Smooth muscle cell (in vitro differentiated cells): ENCODE measurements around the gene REC8. TPM values are rescaled to one million over a fixed set of nuclear protein-coding genes. Genes with fewer than 3 reads are reported as not detected.
A peak's percentile ranks its signal among the peaks of the same experiment; 100 is the strongest.

ENCODE experiments used
- DNase-seq: peaks from one replicate; lab custom pipeline; 2025; ENCODE audit not compliant: unreplicated experiment; lab: John Stamatoyannopoulos, UW
- H2AFZ ChIP-seq: fragments of 200-600 bp; sonication (generic); 2 replicates; pipeline ENCODE4 v1.6.0; 2016; ENCODE audit warnings: antibody characterized with exemption, low read depth, mild to moderate bottlenecking
- H3F3A ChIP-seq: fragments of 200-600 bp; sonication (generic); 2 replicates; pipeline ENCODE4 v1.6.0; 2017; ENCODE audit warnings: antibody characterized with exemption, low read depth
- H3K27ac ChIP-seq: fragments of 200-600 bp; sonication (generic); 2 replicates; pipeline ENCODE4 v1.5.1; 2016; ENCODE audit warnings: low read depth, mild to moderate bottlenecking
- H3K27me3 ChIP-seq: fragments of 200-600 bp; sonication (generic); 2 replicates; pipeline ENCODE4 v1.6.1; 2016; ENCODE audit warnings: low read depth, mild to moderate bottlenecking
- H3K36me3 ChIP-seq: fragments of 200-600 bp; sonication (generic); 2 replicates; pipeline ENCODE4 v1.5.1; 2016; ENCODE audit warnings: low read depth
- H3K4me1 ChIP-seq: fragments of 200-600 bp; sonication (generic); 2 replicates; pipeline ENCODE4 v1.5.1; 2016; ENCODE audit warnings: low read depth
- H3K4me2 ChIP-seq: fragments of 200-600 bp; sonication (generic); 2 replicates; pipeline ENCODE4 v1.6.0; 2016; ENCODE audit warnings: mild to moderate bottlenecking
- H3K4me3 ChIP-seq: fragments of 200-600 bp; sonication (generic); 2 replicates; pipeline ENCODE4 v1.5.1; 2016; ENCODE audit warnings: mild to moderate bottlenecking
- H3K79me2 ChIP-seq: fragments of 200-600 bp; sonication (generic); 2 replicates; pipeline ENCODE4 v1.6.0; 2016; ENCODE audit warnings: low read depth, mild to moderate bottlenecking
- H3K9ac ChIP-seq: fragments of 200-600 bp; sonication (generic); 2 replicates; pipeline ENCODE4 v1.6.0; 2016; ENCODE audit warnings: low read depth
- H3K9me3 ChIP-seq: fragments of 200-600 bp; sonication (generic); replicated peaks from 2 replicates; pipeline ENCODE4 v1.5.1; 2016; ENCODE audit warnings: low read depth
- H4K20me1 ChIP-seq: fragments of 200-600 bp; sonication (generic); 2 replicates; pipeline ENCODE4 v1.6.0; 2016; ENCODE audit warnings: low read depth
- CTCF ChIP-seq: fragments of 200-600 bp; sonication (generic); IDR thresholded peaks from 2 replicates; pipeline ENCODE4 v1.5.1; 2017; ENCODE audit warnings: borderline replicate concordance, mild to moderate bottlenecking, antibody characterized with exemption; ENCODE audit not compliant: insufficient read depth, poor library complexity, severe bottlenecking
- WGBS: methylation state at CpG from one replicate; pipeline ENCODE4 v1.1.7; 2016; ENCODE audit warnings: low lambda C conversion rate; 5-methylcytosine and 5-hydroxymethylcytosine counted together
- microRNA-seq: library from miRNA; unstranded; fragments of <30 nt; microRNA quantifications from one replicate; pipeline ENCODE4, GENCODE V29; 2016; ENCODE audit warnings: borderline number of aligned reads
- polyA plus RNA-seq: library from polyadenylated mRNA; unstranded; fragments of >200 nt; fragmentation: Nextera tagmentation; extraction: Ambion mirVana; gene quantifications from 2 replicates; pipeline ENCODE4 v1.2.1, GENCODE V29; 2016
- small RNA-seq: library from RNA; depleted of rRNA; stranded (forward); fragments of <200 nt; gene quantifications from one replicate; pipeline ENCODE3, GENCODE V24; 2014
- total RNA-seq: library from RNA; depleted of rRNA; stranded (reverse); fragments of >200 nt; gene quantifications from 2 replicates; pipeline ENCODE4 v1.2.3, GENCODE V29; 2014

The REC8 gene
- total and polyA plus RNA-seq, 2 experiments from 2014 or later: 9.3 to 16.8 TPM

GRCh38 chr14:24226473-24226872 is 54.6 kb downstream of the REC8 start:
- no peak for TF ChIP-seq CTCF
- Histone ChIP-seq H3K27me3 (no peaks in the 10 kb centered on the region), H3K9ac (no peak overlapping the region), H3K4me1 (peaks cover 7% of the 10 kb centered on the region), H3K9me3 (no peaks in the 10 kb centered on the region), H4K20me1 (peaks cover 56% of the 10 kb centered on the region), H3K4me3 (no peak overlapping the region), H3F3A (no peaks in the 10 kb centered on the region), H3K4me2 (no peak overlapping the region), H3K36me3 (no peaks in the 10 kb centered on the region), H3K79me2 (peaks cover 97% of the 10 kb centered on the region), H3K27ac (no peak overlapping the region), H2AFZ (no peak overlapping the region)
- no peak for DNase-seq
- WGBS: 95% methylated on average over 1 of the region's 1 CpG

- Histone ChIP-seq H3K4me1 (peaks cover 15% of the 10 kb centered on the region), H3K27me3 (no peaks in the 10 kb centered on the region), H3K79me2 (peaks cover 86% of the 10 kb centered on the region), H4K20me1 (peaks cover 35% of the 10 kb centered on the region), H3K9me3 (no peaks in the 10 kb centered on the region), H3K36me3 (no peaks in the 10 kb centered on the region), H3K9ac (no peak overlapping the region), H3K4me3 (no peak overlapping the region), H3K4me2 (no peak overlapping the region), H3F3A (no peaks in the 10 kb centered on the region), H3K27ac (no peak overlapping the region), H2AFZ (no peak overlapping the region)
- DNase-seq: no peak
- TF ChIP-seq CTCF: no peak
- WGBS: 100% methylated on average over 1 of the region's 1 CpG
These were observed 57.0 kb downstream of the REC8 start for GRCh38 chr14:24228902-24229301.

Small RNAs within 50 kb of the gene (microRNA-seq; reads per million reads assigned to microRNA genes)
- not detected for gene MIR7703

Small RNAs within 50 kb of the gene (small RNA-seq; reads per million reads assigned to genes)
- gene AL136295.4 (0.11 reads per million), gene CHMP4A (0.87 reads per million, percentile 27 among the genes with 10 or more reads in this experiment), gene IPO4 (0.42 reads per million, percentile 13 among the genes with 10 or more reads in this experiment), gene IRF9 (0.82 reads per million, percentile 26 among the genes with 10 or more reads in this experiment), gene MDP1 (not detected), gene RNA5SP383 (0.21 reads per million)

Other genes with a start within 250 kb of the REC8 start
Only the 30 nearest of the 32 such genes appear.
- 8.2 and 10.6 TPM in 2 replicates for gene DHRS4L2, start 183.2 kb upstream of the REC8 start, total RNA-seq
- 21.5 and 26.0 TPM in 2 replicates for gene DHRS4L2, start 183.2 kb upstream of the REC8 start, polyA plus RNA-seq
- gene CARMIL3, start 120.1 kb upstream of the REC8 start, total RNA-seq: 0.04 TPM in 1 of 2 replicates, not detected in the other
- gene CARMIL3, start 120.1 kb upstream of the REC8 start, polyA plus RNA-seq: 0.11 TPM in 1 of 2 replicates, not detected in the other
- gene CPNE6, start 100.5 kb upstream of the REC8 start, total RNA-seq: not detected in 2 replicates
- not detected in 2 replicates for gene CPNE6, start 100.5 kb upstream of the REC8 start, polyA plus RNA-seq
- 21.5 and 25.6 TPM in 2 replicates for gene PCK2, start 77.8 kb upstream of the REC8 start, total RNA-seq
- gene PCK2, start 77.8 kb upstream of the REC8 start, polyA plus RNA-seq: 40.4 and 46.1 TPM in 2 replicates
- 43.6 and 46.1 TPM in 2 replicates for gene DCAF11, start 57.3 kb upstream of the REC8 start, total RNA-seq
- gene DCAF11, start 57.3 kb upstream of the REC8 start, polyA plus RNA-seq: 31.8 and 39.3 TPM in 2 replicates
- 0.18 and 1.9 TPM in 2 replicates for gene NRL, start 57.1 kb upstream of the REC8 start, total RNA-seq
- 1.3 and 2.6 TPM in 2 replicates for gene NRL, start 57.1 kb upstream of the REC8 start, polyA plus RNA-seq
- gene FITM1, start 41.4 kb upstream of the REC8 start, total RNA-seq: 2.7 TPM in 1 of 2 replicates, not detected in the other
- gene FITM1, start 41.4 kb upstream of the REC8 start, polyA plus RNA-seq: 0.31 and 1.1 TPM in 2 replicates
- gene PSME1, start 35.9 kb upstream of the REC8 start, total RNA-seq: 41.4 and 49.4 TPM in 2 replicates
- gene PSME1, start 35.9 kb upstream of the REC8 start, polyA plus RNA-seq: 94.1 and 114 TPM in 2 replicates
- gene EMC9, start 30.5 kb upstream of the REC8 start, total RNA-seq: 6.3 and 13.0 TPM in 2 replicates
- 11.9 and 16.9 TPM in 2 replicates for gene EMC9, start 30.5 kb upstream of the REC8 start, polyA plus RNA-seq
- 40.7 and 53.2 TPM in 2 replicates for gene PSME2, start 25.5 kb upstream of the REC8 start, total RNA-seq
- gene PSME2, start 25.5 kb upstream of the REC8 start, polyA plus RNA-seq: 164 and 166 TPM in 2 replicates
- 39.3 and 74.8 TPM in 2 replicates for gene RNF31, start 24.6 kb upstream of the REC8 start, total RNA-seq
- gene RNF31, start 24.6 kb upstream of the REC8 start, polyA plus RNA-seq: 23.3 and 25.4 TPM in 2 replicates
- 38.2 and 42.7 TPM in 2 replicates for gene IRF9, start 10.8 kb upstream of the REC8 start, total RNA-seq
- 42.0 and 58.3 TPM in 2 replicates for gene IRF9, start 10.8 kb upstream of the REC8 start, polyA plus RNA-seq
- 14.7 and 82.6 TPM in 2 replicates for gene IPO4, start 16.7 kb downstream of the REC8 start, total RNA-seq
- 20.5 and 26.6 TPM in 2 replicates for gene IPO4, start 16.7 kb downstream of the REC8 start, polyA plus RNA-seq
- 66.6 and 72.1 TPM in 2 replicates for gene TM9SF1, start 23.4 kb downstream of the REC8 start, total RNA-seq
- 86.5 and 95.8 TPM in 2 replicates for gene TM9SF1, start 23.4 kb downstream of the REC8 start, polyA plus RNA-seq
- 0.85 TPM in 1 of 2 replicates, not detected in the other for gene TSSK4, start 33.6 kb downstream of the REC8 start, total RNA-seq
- 0.89 and 1.3 TPM in 2 replicates for gene TSSK4, start 33.6 kb downstream of the REC8 start, polyA plus RNA-seq
- gene CHMP4A, start 41.4 kb downstream of the REC8 start, total RNA-seq: 29.7 and 32.5 TPM in 2 replicates
- gene CHMP4A, start 41.4 kb downstream of the REC8 start, polyA plus RNA-seq: 46.8 and 63.9 TPM in 2 replicates
- gene MDP1, start 44.0 kb downstream of the REC8 start, total RNA-seq: 31.0 and 33.0 TPM in 2 replicates
- 36.8 and 42.3 TPM in 2 replicates for gene MDP1, start 44.0 kb downstream of the REC8 start, polyA plus RNA-seq
- gene NEDD8, start 60.3 kb downstream of the REC8 start, total RNA-seq: 209 and 211 TPM in 2 replicates
- gene NEDD8, start 60.3 kb downstream of the REC8 start, polyA plus RNA-seq: 375 and 432 TPM in 2 replicates
- gene GMPR2, start 60.8 kb downstream of the REC8 start, total RNA-seq: 38.8 and 65.0 TPM in 2 replicates
- gene GMPR2, start 60.8 kb downstream of the REC8 start, polyA plus RNA-seq: 43.4 and 55.9 TPM in 2 replicates
- gene TINF2, start 70.5 kb downstream of the REC8 start, total RNA-seq: 27.9 and 38.8 TPM in 2 replicates
- 43.6 and 52.5 TPM in 2 replicates for gene TINF2, start 70.5 kb downstream of the REC8 start, polyA plus RNA-seq
- gene TGM1, start 91.1 kb downstream of the REC8 start, total RNA-seq: 4.1 and 13.6 TPM in 2 replicates
- gene TGM1, start 91.1 kb downstream of the REC8 start, polyA plus RNA-seq: 1.6 and 7.7 TPM in 2 replicates
- 15.4 and 18.5 TPM in 2 replicates for gene RABGGTA, start 99.5 kb downstream of the REC8 start, total RNA-seq
- 33.4 and 38.2 TPM in 2 replicates for gene RABGGTA, start 99.5 kb downstream of the REC8 start, polyA plus RNA-seq
- gene DHRS1, start 127.7 kb downstream of the REC8 start, total RNA-seq: 22.5 and 23.3 TPM in 2 replicates
- gene DHRS1, start 127.7 kb downstream of the REC8 start, polyA plus RNA-seq: 25.2 and 27.4 TPM in 2 replicates
- gene NOP9, start 127.8 kb downstream of the REC8 start, total RNA-seq: 9.3 and 11.2 TPM in 2 replicates
- 2.7 and 3.3 TPM in 2 replicates for gene NOP9, start 127.8 kb downstream of the REC8 start, polyA plus RNA-seq
- not detected in 2 replicates for gene CIDEB, start 135.9 kb downstream of the REC8 start, total RNA-seq
- 0.58 TPM in 1 of 2 replicates, not detected in the other for gene CIDEB, start 135.9 kb downstream of the REC8 start, polyA plus RNA-seq
- gene LTB4R2, start 138.1 kb downstream of the REC8 start, total RNA-seq: 2.8 and 6.9 TPM in 2 replicates
- gene LTB4R2, start 138.1 kb downstream of the REC8 start, polyA plus RNA-seq: 0.70 and 2.4 TPM in 2 replicates
- gene LTB4R, start 139.4 kb downstream of the REC8 start, total RNA-seq: 2.7 and 2.8 TPM in 2 replicates
- gene LTB4R, start 139.4 kb downstream of the REC8 start, polyA plus RNA-seq: 1.6 and 3.2 TPM in 2 replicates
- gene ADCY4, start 163.0 kb downstream of the REC8 start, total RNA-seq: 0.13 and 0.45 TPM in 2 replicates
- 0.66 TPM in 1 of 2 replicates, not detected in the other for gene ADCY4, start 163.0 kb downstream of the REC8 start, polyA plus RNA-seq
- 1.3 and 1.6 TPM in 2 replicates for gene RIPK3, start 167.9 kb downstream of the REC8 start, total RNA-seq
- 1.2 TPM in 1 of 2 replicates, not detected in the other for gene RIPK3, start 167.9 kb downstream of the REC8 start, polyA plus RNA-seq
- 40.1 and 44.6 TPM in 2 replicates for gene NFATC4, start 196.1 kb downstream of the REC8 start, total RNA-seq
- 84.7 and 93.3 TPM in 2 replicates for gene NFATC4, start 196.1 kb downstream of the REC8 start, polyA plus RNA-seq